Effector CD4-positive, alpha-beta T cell (primary cell): Measurements from ENCODE around the gene REXO1.
A peak's percentile ranks its signal among the peaks of the same experiment; 100 is the strongest.

Source experiments
- DNase-seq: peaks from one replicate; pipeline ENCODE4 v3.0.0-alpha.2; 2020

The REXO1 gene

GRCh38 chr19:1828279-1829238 is 19.7 kb downstream of the REXO1 start:
- no peak for DNase-seq

GRCh38 chr19:1827566-1828278 is 20.6 kb downstream of the REXO1 start:
- DNase-seq: no peak

GRCh38 chr19:1826557-1827521 is 21.4 kb downstream of the REXO1 start:
- DNase-seq: no peak

GRCh38 chr19:1825909-1826556 is 22.2 kb downstream of the REXO1 start:
- peak; percentile 75 for DNase-seq

- DNase-seq: no peak
Measured at GRCh38 chr19:1824252-1824622, 24.0 kb downstream of the REXO1 start.

- DNase-seq: no peak
Measured at GRCh38 chr19:1823539-1824251, 24.6 kb downstream of the REXO1 start.

GRCh38 chr19:1823020-1823419 is 25.3 kb downstream of the REXO1 start:
- no peak for DNase-seq

- no peak for DNase-seq
Measured at GRCh38 chr19:1822210-1822609, 26.1 kb downstream of the REXO1 start.

GRCh38 chr19:1819341-1820255 is 28.7 kb downstream of the REXO1 start:
- DNase-seq: no peak

GRCh38 chr19:1818549-1819195 is 29.6 kb downstream of the REXO1 start:
- no peak for DNase-seq

- no peak for DNase-seq
Measured at GRCh38 chr19:1817553-1818179, 30.6 kb downstream of the REXO1 start.

- DNase-seq: no peak
Measured at GRCh38 chr19:1816530-1817298, 31.6 kb downstream of the REXO1 start.

GRCh38 chr19:1815605-1816529 is 32.4 kb downstream of the REXO1 start:
- no peak for DNase-seq

GRCh38 chr19:1814833-1815604 is 33.3 kb downstream of the REXO1 start:
- DNase-seq: no peak

- DNase-seq: no peak
Measured at GRCh38 chr19:1814391-1814790, 33.9 kb downstream of the REXO1 start.
